ENCODE results near the gene CBLN3.
"Not testable (repeated sequence)": the region's sequence is repeated elsewhere in the genome, so short reads cannot be mapped to it uniquely, and the experiment has no call there.

Gene CBLN3

DNA sequence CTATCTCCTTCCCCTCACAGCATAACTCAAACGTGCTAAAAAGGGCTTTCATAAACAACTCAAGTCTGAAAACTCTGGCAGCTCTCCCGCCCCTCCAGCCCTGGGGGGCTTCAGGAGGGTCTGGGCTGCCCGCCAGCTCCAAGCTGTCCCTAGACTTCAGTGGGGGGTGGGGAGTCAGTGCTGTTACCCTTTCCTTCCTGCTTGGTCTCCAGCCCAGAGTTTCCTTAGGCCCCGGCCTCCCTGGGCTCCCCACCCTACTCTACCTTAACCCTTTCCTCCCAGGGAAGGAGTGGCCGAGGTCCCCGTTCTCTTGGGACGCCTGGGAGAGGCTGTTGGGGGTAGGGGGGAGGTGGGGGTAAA lies 31.2 kb downstream of the CBLN3 start:
- DNase-seq = no peak
- TF ChIP-seq GATA1 (IDR thresholded peaks at IDR 0.05; ENCODE audit: low read depth, low read length) (no peak), POLR2A (IDR thresholded peaks at IDR 0.05; ENCODE audit: low read length) (no peak)

DNA sequence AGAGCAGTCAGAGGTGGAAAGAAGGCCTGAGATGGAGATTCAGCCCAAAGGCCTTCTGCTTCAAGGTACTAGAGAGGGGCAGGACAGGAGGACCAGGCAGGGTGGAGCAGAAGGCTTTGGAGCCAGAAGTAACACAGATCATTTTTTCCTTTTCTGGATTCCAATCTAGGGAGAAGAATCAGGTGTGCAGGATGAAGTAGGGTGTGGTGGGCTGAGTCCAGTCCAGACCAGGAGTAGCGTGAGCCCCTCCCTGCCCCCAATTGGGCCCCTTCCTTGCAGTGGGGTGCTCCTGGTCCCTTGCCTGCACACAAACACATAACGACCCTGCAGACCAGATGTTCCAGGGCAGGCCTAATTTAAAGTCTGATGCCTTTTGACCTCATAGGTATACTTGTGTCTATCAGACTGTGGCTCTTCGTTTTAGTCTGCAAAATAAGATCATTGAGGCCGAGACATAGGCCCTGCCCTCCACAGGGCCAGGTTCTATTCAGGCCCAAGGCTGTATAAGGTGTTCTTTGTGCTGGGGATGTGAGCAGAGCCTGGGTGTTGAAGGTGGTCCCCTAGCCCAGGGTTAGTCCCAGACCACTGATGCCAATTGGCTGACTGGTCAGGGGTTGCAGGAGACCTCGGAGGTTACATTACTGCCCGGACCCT lies 31.7 kb downstream of the CBLN3 start:
- no peak for DNase-seq

DNA sequence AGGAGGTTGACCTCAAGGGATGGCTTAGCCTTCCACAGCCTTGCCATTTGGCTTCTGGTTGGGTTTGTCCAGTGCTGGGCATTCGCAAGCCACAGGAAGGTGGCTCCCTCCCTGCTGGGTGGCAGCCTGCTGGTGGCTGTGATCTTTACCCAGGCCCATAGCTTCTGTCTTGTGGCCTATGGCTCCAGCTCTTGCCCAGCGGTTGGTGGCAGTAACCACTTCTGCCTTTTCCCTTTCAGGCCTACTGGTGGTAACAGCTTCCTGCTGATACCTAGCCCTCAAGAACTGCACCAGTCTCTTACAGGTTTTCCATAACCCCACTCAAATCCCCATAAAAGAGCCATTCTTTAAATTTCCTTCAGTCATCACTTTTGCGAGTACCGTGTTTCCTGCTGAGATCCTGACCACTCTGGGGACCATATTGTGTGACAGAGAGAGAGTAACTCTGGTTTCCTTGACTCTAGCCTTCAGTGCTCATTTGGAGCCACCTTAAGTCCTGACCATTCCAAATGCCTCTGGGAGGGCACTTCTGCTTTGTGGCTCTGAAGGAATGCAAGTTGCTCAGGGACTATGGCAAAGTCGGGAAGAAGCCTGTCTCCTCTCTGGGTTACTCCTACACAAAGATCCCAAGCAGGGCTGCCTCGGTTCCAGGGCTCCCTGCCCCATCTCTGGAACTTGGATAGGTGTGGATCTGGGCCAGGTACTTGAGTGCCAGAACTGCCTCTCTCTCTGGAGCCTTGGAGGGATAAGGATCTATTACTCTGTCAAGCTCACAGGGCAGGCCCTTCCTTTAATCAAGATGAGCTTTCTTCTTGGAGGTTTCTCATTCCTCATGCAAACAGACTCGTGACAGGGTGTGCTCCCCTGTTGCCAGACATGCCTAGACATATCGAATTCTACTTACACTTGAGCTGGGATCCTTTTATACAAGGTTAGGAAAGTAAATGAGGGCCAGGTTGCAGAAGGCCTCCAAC lies 33.6 kb downstream of the CBLN3 start:
- peak in 1 of 2 experiments; percentile 27 for DNase-seq

More for the DNA sequence above, 31.7 kb downstream of the CBLN3 start:
- TF ChIP-seq POLR2A (IDR thresholded peaks at IDR 0.05; ENCODE audit: low read length) (no peak), GATA1 (IDR thresholded peaks at IDR 0.05; ENCODE audit: low read depth, low read length) (no peak)

DNA sequence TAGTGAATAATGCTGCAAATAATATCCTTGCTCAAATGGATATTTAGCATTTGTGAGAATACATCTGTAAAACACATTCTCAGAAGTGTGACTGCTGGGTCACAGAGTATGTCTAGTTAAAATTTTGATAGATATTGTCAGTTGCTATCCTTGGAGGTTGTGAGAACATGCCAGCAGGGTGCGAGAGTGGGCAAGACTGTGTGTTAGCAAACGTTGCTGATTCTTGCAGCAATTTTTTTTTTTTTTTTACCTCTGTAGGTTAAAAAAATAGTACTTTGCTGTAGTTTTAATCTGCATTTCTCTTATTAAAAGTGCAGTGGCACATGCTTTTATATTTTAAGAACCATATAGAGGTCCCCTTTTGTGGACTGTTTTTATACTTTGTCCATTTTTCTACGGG lies 35.2 kb downstream of the CBLN3 start:
- DNase-seq = peak; percentile 13 to 24
- no peak for TF ChIP-seq POLR2A (IDR thresholded peaks at IDR 0.05; ENCODE audit: low read length)

More for the DNA sequence above, 33.6 kb downstream of the CBLN3 start:
- TF ChIP-seq GATA1 (IDR thresholded peaks at IDR 0.05; ENCODE audit: low read depth, low read length) (no peak), POLR2A (IDR thresholded peaks at IDR 0.05; ENCODE audit: low read length) (no peak)

DNA sequence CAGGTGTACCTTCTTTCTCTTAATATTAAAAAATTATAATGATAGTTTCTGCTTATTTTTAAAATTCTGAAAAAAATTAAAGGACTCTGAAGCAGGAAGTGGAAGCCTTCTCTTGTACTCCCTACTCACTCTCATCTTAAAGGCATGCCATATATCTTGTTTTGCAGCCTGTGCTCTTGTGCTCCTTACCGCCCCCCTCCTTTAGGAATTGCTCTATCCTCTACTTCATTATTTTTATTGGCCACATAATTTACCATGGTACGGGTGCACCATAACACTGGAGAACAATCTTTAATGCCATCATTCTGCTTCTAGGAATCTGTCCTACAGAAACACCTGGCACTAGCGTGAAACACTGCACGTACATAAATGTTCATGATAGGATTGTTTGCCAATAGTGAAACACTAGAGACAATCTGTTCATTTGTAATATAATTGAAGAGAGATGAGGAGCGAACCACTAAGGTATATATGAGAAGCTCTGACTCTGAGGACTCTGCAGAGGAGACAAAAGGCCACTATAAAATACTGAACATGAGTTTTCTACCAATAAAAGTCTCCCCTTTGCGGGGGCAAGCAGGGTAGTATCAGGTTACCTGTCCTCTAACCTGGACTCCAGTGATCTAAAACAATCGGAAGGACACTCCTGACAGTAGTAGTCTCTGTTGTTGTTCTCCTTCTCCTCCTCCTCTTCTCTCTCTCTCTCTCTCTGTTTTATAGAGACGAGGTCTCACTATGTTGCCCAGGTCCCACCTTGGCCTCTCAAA lies 37.0 kb downstream of the CBLN3 start:
- TF ChIP-seq GATA1 (IDR thresholded peaks at IDR 0.05; ENCODE audit: low read depth, low read length) (no peak), POLR2A (IDR thresholded peaks at IDR 0.05; ENCODE audit: low read length) (no peak)
- no peak for DNase-seq

DNA sequence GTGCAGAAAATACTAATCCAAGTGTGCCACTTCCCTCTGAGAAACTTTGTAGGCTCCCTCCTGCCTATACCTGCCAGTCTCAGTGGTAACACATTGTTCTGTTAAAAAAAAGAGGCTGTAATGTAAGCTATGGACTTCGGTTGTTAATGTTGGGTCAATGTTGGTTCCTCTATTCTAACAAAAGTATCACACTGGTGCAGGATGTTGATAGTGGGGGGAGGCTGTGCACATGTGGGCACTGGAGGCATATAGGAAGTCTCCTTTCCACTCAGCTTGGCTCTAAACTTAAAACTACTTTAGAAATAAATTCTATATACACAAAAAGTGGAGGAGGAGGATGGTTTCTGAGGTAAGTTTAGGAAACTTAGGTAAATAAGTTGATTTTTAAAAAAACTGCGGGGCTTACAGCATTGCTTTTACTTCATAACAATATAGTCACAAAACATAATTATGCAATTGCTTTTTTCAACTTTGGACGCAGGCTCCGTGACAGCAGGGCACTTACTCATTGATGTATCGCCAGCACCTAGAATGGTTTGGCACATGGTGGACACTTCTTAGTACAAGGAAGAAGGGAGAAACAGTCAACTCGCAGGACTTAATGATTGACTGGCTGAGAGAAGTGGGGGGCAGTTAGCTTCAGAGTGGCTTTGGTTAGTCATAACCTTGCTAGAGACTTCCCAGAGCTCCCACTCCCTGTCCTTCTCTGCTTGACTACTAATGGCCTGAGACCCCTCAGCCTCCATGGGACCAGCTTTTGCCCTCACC lies 38.6 kb downstream of the CBLN3 start:
- no peak for DNase-seq

DNA sequence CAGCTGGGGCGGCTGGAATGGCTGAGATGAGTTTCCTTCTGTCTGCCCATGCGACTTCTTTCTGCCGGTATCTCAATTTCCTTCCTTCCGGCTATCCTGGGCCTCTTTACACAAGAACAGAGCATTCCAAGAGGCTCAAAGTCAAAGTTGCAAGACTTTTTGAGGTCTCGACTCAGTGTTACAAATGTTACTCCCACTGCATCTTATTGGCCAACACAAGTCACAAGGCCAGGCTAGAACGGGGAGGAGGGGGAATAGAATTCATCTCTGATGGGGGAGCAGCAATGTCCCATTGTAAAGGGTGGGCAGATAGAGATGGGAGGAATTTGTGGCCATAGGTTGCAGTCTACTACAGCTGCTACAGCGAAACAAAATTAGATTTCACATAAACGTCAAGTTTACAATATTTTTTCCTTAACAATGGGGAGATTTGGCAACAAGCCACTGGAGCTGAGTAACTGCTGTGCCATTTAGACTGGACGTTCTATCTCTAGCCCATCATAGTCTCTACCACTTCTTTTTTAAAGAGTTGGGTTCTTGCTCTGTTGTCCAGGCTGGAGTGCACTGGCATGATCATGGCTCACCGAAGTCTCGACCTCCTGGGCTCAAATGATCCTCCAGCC lies 40.1 kb downstream of the CBLN3 start:
- no peak for DNase-seq
- no peak for TF ChIP-seq GATA1 (IDR thresholded peaks at IDR 0.05; ENCODE audit: low read depth, low read length)
- TF ChIP-seq POLR2A (IDR thresholded peaks at IDR 0.05; ENCODE audit: low read length) = no peak

More for the DNA sequence above, 38.6 kb downstream of the CBLN3 start:
- TF ChIP-seq POLR2A (IDR thresholded peaks at IDR 0.05; ENCODE audit: low read length) (no peak), GATA1 (IDR thresholded peaks at IDR 0.05; ENCODE audit: low read depth, low read length) (no peak)

DNA sequence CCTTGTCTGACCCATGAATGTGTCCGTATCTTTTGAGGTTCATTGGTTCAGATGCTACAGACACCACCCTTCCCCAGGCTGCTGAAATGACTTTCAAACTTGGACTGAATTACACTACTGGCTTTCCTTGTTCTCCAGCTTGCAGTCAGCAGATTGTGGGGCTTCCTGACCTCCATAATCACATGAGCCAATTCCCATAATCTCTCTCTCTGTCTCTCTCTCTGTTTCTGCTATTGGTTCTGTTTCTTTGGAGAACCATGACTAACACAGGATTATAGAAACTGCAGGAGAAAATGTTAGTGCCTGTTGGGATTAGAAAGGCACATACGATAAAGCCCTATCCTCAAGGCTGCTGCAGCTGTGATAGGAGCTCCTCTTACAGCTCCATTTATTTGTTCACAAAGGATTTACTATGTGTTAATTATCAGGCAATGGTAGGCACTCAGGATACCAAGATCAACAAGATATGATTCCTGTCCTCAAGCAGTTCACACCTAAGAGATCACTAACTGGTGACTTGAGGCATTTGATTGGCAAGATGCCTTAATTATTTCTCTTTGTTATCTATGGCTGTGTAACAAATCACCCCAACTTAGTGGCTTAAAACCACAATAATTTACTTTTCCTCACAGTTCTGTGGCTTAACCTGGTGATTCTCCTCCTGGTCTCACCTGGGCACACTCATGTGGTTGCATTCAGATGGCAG lies 40.8 kb downstream of the CBLN3 start:
- DNase-seq = no peak
- TF ChIP-seq POLR2A (IDR thresholded peaks at IDR 0.05; ENCODE audit: low read length) = no peak
- no peak for TF ChIP-seq GATA1 (IDR thresholded peaks at IDR 0.05; ENCODE audit: low read depth, low read length)

DNA sequence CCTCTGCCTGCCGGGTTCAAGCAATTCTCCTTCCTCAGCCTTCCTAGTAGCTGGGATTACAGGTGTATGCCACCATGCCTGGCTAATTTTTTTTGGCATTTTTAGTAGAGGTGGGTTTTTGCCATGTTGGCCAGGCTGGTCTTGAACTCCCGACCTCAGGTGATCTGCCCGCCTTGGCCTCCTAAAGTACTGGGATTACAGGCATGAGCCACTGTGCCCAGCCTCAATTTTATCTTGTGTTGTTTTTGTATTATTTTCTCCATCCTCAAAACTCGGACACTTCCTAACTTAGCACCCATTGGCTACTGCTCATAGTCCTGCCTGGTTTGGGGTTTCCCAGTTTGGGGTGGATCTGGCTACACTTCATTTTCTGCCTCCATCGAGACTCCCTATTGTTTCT lies 41.9 kb downstream of the CBLN3 start:
- not testable (repeated sequence) for DNase-seq

DNA sequence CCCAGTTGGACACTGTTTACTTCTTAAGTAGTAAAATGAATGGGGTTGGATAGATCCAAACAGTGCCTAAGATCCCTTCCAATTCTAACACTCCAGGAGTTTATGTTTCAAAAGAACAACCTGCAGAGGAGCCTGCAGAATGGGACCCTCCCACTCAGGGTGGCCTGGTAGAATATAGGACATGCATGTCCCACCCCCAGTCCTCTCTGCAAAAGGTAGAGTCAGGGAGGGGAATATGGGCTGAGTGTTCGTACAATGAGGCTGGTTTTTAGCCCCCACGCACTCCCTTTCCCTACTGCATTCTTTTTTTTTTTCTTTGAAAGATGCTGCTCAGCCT lies 42.5 kb downstream of the CBLN3 start:
- no peak for DNase-seq
- TF ChIP-seq POLR2A (IDR thresholded peaks at IDR 0.05; ENCODE audit: low read length) (no peak), GATA1 (IDR thresholded peaks at IDR 0.05; ENCODE audit: low read depth, low read length) (no peak)

DNA sequence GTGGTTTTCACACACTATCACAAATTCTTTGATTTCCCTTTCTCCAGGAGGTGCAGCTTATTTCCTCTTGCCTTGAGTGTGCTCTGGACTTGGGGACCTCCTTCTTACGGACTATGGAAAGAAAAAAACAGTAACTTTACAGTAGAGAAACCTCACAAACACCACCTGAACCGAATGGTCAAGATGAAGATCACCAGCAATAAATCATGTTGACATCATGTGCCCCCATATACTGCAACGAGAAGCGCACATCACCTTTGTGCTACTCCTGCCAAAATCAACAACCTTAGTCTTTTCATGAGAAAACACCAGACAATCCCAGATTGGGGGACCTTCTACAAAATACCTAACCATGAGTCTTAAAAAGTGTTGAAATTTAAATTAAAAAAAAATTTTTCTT lies 43.9 kb downstream of the CBLN3 start:
- TF ChIP-seq POLR2A (IDR thresholded peaks at IDR 0.05; ENCODE audit: low read length) = no peak
- no peak for TF ChIP-seq GATA1 (IDR thresholded peaks at IDR 0.05; ENCODE audit: low read depth, low read length)

DNA sequence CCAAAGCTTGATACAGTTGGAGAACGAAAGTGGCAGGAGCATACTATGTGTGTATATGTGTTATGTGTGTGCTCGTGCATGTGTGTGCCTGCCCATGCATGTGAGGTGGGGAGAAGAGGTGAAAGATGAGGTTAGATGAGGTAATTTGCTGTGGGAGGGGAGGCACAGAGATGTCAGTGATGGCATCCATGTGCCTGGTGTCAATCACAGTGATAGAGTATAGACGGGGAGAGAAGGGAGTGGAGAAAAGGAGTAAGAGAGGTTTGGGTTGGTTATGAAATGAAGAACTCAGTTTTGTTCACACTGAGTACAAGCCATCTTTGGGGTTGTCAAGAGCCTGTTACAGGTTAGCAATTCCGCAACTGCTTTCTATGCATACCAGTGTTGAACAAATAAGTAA lies 45.3 kb downstream of the CBLN3 start:
- no peak for TF ChIP-seq GATA1 (IDR thresholded peaks at IDR 0.05; ENCODE audit: low read depth, low read length)
- TF ChIP-seq POLR2A (IDR thresholded peaks at IDR 0.05; ENCODE audit: low read length) = no peak
- DNase-seq = no peak

More for the DNA sequence above, 43.9 kb downstream of the CBLN3 start:
- no peak for DNase-seq

DNA sequence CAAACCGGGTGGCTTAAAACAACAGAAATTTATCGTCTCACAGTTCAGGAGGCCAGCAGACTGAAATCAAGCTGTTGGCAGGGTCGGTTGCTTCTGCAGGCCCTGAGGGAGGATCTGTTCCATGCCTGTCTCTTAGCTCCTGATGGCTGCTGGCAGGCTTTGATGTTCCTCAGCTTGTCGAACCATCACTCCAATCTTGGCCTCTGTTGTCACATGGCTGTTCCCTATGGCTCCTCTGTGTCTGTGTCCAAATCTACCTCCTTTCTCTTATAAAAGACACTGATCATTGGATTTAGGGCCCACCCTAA lies 47.5 kb downstream of the CBLN3 start:
- TF ChIP-seq POLR2A (IDR thresholded peaks at IDR 0.05; ENCODE audit: low read length) (no peak), GATA1 (IDR thresholded peaks at IDR 0.05; ENCODE audit: low read depth, low read length) (no peak)
- DNase-seq = no peak

Measured in erythroblast (primary cell).